Astrocyte of the spinal cord (primary cell): ENCODE results near the gene ZNF574.

ENCODE experiments used
- DNase-seq: peaks from one replicate; pipeline ENCODE4 v3.0.0; 2011; ENCODE audit warnings: low read depth, low spot score
- H3K4me3 ChIP-seq: 2 replicates; pipeline ENCODE4 v1.5.1; 2011; ENCODE audit warnings: low read depth, mild to moderate bottlenecking, low read length, moderate library complexity
- in situ Hi-C: cut with HindIII; loops from 2 replicates; pipeline ENCODE4 v1.10.0; 2017; ENCODE audit warnings: low sequenced_read_pairs
- TF ChIP-seq, protein P1 (sequence below): IDR thresholded peaks from 2 replicates; pipeline ENCODE4 v1.5.1; 2012; ENCODE audit warnings: low read depth, mild to moderate bottlenecking, low read length, inconsistent platforms

ZNF574 gene

DNA sequence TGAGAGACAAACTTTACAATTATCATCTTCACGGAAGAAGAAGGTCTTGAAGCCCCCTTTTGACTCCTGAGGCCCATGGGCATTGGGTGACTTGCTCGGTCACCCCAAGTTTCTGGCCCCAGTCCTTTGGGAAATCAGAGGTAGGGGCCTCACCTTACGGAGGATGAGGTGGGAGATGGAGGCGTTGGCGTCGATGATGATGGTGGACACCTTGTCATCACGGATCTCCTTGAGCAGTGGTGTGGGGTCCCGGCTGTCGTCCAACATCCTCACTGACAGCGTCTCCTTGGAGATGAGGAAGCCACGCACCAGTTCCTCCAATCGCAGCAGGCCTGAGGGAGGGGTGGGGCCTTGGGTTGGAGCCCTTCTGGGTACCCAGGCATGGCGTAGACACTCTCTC is 16.8 kb upstream of the ZNF574 start:
- TF ChIP-seq, protein P1, sequence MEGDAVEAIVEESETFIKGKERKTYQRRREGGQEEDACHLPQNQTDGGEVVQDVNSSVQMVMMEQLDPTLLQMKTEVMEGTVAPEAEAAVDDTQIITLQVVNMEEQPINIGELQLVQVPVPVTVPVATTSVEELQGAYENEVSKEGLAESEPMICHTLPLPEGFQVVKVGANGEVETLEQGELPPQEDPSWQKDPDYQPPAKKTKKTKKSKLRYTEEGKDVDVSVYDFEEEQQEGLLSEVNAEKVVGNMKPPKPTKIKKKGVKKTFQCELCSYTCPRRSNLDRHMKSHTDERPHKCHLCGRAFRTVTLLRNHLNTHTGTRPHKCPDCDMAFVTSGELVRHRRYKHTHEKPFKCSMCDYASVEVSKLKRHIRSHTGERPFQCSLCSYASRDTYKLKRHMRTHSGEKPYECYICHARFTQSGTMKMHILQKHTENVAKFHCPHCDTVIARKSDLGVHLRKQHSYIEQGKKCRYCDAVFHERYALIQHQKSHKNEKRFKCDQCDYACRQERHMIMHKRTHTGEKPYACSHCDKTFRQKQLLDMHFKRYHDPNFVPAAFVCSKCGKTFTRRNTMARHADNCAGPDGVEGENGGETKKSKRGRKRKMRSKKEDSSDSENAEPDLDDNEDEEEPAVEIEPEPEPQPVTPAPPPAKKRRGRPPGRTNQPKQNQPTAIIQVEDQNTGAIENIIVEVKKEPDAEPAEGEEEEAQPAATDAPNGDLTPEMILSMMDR: no peak
- no peak for DNase-seq
- in situ Hi-C loops: no loop called here
- H3K4me3 ChIP-seq: no peak overlapping the region

GRCh38 chr19:42060117-42060516 is 15.8 kb upstream of the ZNF574 start:
- TF ChIP-seq, protein P1: no peak
- no peak for DNase-seq
- no peak overlapping the region for H3K4me3 ChIP-seq
- in situ Hi-C loops: no loop called here

DNA sequence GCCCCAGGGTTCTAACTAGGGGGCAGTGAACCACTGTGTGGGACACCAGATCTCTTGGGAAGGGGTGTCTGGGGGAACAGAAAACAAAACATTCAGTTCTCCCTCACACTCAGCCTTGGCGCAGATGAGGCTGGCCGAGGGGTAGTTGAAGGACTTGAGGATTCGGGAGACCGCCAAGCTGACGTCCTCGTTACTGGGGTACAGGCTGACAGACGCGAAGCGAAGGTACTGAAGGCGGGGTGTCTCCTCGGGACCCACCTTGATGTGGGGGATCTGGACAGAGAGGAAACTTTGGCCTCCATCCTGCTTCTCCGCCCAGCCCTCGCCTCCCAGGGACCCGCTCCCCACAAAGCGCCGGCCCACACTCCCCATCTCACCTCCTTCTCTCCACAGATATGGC is 13.6 kb upstream of the ZNF574 start:
- in situ Hi-C loops: no loop called here
- TF ChIP-seq, protein P1: no peak
- H3K4me3 ChIP-seq: no peak overlapping the region
- no peak for DNase-seq

DNA sequence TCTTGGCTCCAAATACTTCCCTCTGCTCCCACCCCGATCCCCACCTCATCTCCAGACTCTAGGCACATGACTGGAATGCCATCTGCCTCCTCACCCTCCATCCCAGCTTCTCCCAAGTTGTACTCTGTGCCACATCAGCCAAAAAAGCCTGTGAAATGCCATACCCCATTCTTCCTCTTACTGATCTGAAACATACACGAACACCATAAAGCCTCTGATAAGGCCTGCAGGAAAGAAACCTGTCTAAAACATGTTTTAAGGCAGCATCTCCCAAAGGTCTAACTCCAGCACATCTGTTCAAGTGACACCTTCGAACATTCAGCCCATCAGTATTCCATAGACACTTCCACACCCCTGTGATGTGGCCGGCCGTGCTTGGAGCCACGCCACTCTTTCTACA is 11.5 kb upstream of the ZNF574 start:
- H3K4me3 ChIP-seq: no peak overlapping the region
- in situ Hi-C loops: no loop called here
- TF ChIP-seq, protein P1: no peak
- no peak for DNase-seq

- in situ Hi-C loops: no loop called here
- no peak for DNase-seq
- TF ChIP-seq, protein P1: no peak
- no peak overlapping the region for H3K4me3 ChIP-seq
Observed at GRCh38 chr19:42065051-42065450, 10.9 kb upstream of the ZNF574 start.

- H3K4me3 ChIP-seq: no peak overlapping the region
- no peak for DNase-seq
- in situ Hi-C loops: no loop called here
- TF ChIP-seq, protein P1: no peak
Observed at GRCh38 chr19:42065511-42065910, 10.5 kb upstream of the ZNF574 start.

- in situ Hi-C loops: no loop called here
- DNase-seq: no peak
- H3K4me3 ChIP-seq: no peak overlapping the region
- TF ChIP-seq, protein P1: no peak
Observed at GRCh38 chr19:42066075-42066754, 9.8 kb upstream of the ZNF574 start.
